Kidney (tissue), 14 donors: ENCODE data around the gene NUBP1. TPM values are rescaled to one million over a fixed set of nuclear protein-coding genes. Genes with fewer than 3 reads are reported as not detected.

ENCODE experiments used
- DNase-seq, 5 donors: peaks; one replicate each; pipeline ENCODE4 v3.0.0-alpha.2; 2013 to 2020
- FAIRE-seq: peaks from 2 replicates; lab custom pipeline; 2012; peaks lifted over from hg19 to GRCh38; lab: Jason Lieb, UNC
- H3K27ac ChIP-seq, 2 donors: one replicate each; pipeline ENCODE4 v1.7.0; 2013; ENCODE audit warnings: low read depth in 2 of 2, low read length in 2 of 2, inconsistent platforms in 1 of 2
- H3K27me3 ChIP-seq: one replicate; pipeline ENCODE4 v1.7.1; 2013; ENCODE audit warnings: low read length, inconsistent platforms; ENCODE audit not compliant: control insufficient read depth, insufficient read depth
- H3K36me3 ChIP-seq, 3 donors: one replicate each; pipeline versions ENCODE4 v1.7.0 to v1.7.1; 2013; ENCODE audit warnings: low read length in 3 of 3, control low read depth in 1 of 3, inconsistent platforms in 1 of 3; ENCODE audit not compliant: insufficient read depth in 3 of 3, control insufficient read depth in 2 of 3
- H3K4me1 ChIP-seq, 3 donors: one replicate each; pipeline versions ENCODE4 v1.7.0 to v1.7.1; 2013; ENCODE audit warnings: low read length in 3 of 3, inconsistent platforms in 1 of 3, low read depth in 1 of 3; ENCODE audit not compliant: control insufficient read depth in 2 of 3, insufficient read depth in 2 of 3
- H3K4me3 ChIP-seq, 3 donors: one replicate each; pipeline versions ENCODE4 v1.7.0 to v1.8.1; 2013; ENCODE audit warnings: low read length in 3 of 3, control low read depth in 1 of 3, inconsistent platforms in 1 of 3
- H3K9ac ChIP-seq, 3 donors: one replicate each; pipeline versions ENCODE4 v1.7.0 to v1.7.1; 2013; ENCODE audit warnings: low read length in 3 of 3, control low read depth in 1 of 3, inconsistent platforms in 1 of 3
- H3K9me3 ChIP-seq, 3 donors: one replicate each; pipeline versions ENCODE4 v1.7.0 to v1.7.1; 2013; ENCODE audit warnings: low read length in 3 of 3, control low read depth in 1 of 3, inconsistent platforms in 1 of 3; ENCODE audit not compliant: control insufficient read depth in 2 of 3, insufficient read depth in 1 of 3
- CTCF ChIP-seq: IDR thresholded peaks from 3 replicates; pipeline ENCODE4 v1.5.1; 2012; ENCODE audit warnings: mild to moderate bottlenecking, moderate library complexity, borderline replicate concordance; ENCODE audit not compliant: insufficient read depth; ENCODE audit errors: extremely low read depth
- intact Hi-C: fragments of 100-400 bp; cut with DNase I; formaldehyde crosslinking; loops from one replicate; pipeline ENCODE4 v1.11.1; 2022
- polyA plus RNA-seq: library from polyadenylated mRNA; stranded (reverse); fragments of 350-450 nt; fragmentation: Illumina TruSeq; extraction: RNeasy Lipid Tissue Mini Kit (QIAGEN cat#74804); gene quantifications from one replicate; pipeline ENCODE4 v1.2.3, GENCODE V29; 2014; ENCODE audit warnings: low read depth, low replicate concordance; ENCODE audit not compliant: insufficient read depth
- total RNA-seq: library from RNA; stranded (reverse); fragmentation: NEBNext Ultra II Directional; extraction: Animal tissue kit (Norgen Biotek cat#: 25700); gene quantifications from one replicate; pipeline ENCODE4 v1.2.1, GENCODE V29; 2021
- donor health status: control.
- donor health status: control.
- donor health status: control.
- donor health status: control.
- donor health status: control.
- donor health status: DM: yes; HTN: yes; CAD: no.
- donor health status: Normal renal cell carcinoma (clear cell type).

The NUBP1 gene
- total and polyA plus RNA-seq, 2 donors from 2014 or later, result 38.5 to 47.7 TPM

GRCh38 chr16:10809706-10810105 lies 66.1 kb downstream of the NUBP1 start:
- no peaks in the 10 kb centered on the region for H3K27me3 ChIP-seq
- DNase-seq (no peak), FAIRE-seq (no peak)
- H3K9ac ChIP-seq, result no peak overlapping the region
- H3K4me1 ChIP-seq, result no peaks in the 10 kb centered on the region
- no peaks in the 10 kb centered on the region for H3K36me3 ChIP-seq
- H3K27ac ChIP-seq, result no peak overlapping the region
- no peak overlapping the region for H3K4me3 ChIP-seq
- intact Hi-C loops, result no loop called here
- H3K9me3 ChIP-seq, result no peaks in the 10 kb centered on the region
- TF ChIP-seq CTCF, result no peak

DNA sequence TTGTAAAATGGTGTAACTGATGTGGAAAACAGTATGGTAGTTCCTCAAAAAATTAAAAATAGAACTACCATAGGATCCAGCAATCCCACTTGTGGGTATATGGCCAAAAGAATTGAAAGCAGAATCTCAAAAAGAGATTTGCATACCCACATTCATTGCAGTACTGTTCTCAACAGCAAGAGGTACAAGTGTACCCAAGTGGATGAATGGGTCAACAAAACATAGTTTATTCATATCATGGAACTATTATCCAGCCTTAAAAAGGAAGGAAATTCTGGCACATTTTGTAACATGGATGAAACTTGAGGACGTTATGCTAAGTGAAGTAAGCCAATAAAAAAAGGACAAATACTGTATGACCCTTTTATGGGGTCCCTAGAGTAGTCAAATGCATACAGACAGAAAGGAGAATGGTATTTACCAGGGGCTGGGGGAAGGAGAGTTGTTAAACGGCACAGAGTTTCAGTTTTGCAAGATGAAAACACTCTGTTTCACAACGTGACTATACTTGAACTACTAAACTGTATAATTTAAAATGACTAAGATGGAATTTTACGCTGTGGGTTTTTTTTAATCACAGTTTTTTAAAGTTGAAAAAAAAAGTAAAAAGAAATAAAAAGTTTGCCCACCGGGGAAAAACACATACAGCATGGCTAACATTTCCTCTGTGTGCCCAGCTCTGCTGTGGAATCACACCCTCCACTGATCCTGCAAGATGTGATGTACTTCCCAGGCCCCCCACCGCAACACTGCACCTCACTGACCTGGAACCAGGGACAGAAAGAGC lies 68.9 kb downstream of the NUBP1 start:
- DNase-seq (no peak), FAIRE-seq (no peak)
- Histone ChIP-seq H3K4me3 (no peak overlapping the region), H3K9me3 (no peaks in the 10 kb centered on the region), H3K27ac (no peak overlapping the region), H3K36me3 (no peaks in the 10 kb centered on the region), H3K27me3 (no peaks in the 10 kb centered on the region), H3K9ac (no peak overlapping the region), H3K4me1 (no peaks in the 10 kb centered on the region)
- intact Hi-C loops, result no loop called here
- TF ChIP-seq CTCF, result no peak

DNA sequence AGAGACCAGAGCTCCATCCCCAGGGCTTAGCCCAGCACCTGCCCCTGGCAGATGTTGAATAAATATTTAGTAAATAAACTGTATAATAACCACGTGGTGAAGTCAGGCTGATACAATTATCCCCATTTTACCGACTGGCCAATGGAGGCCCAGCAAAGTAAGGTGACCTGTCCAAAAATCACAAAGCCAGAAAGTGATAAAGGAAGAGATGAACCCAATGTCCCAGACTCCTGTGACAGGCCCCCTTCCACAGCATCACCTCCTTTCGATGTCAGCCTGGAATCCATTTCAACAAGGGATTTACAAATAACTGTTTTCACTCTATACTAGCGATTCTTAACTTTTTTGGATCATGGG lies 69.4 kb downstream of the NUBP1 start:
- intact Hi-C loops, result no loop called here
- no peak for TF ChIP-seq CTCF
- Histone ChIP-seq H3K27ac (no peak overlapping the region), H3K27me3 (no peaks in the 10 kb centered on the region), H3K9ac (no peak overlapping the region), H3K9me3 (no peaks in the 10 kb centered on the region), H3K4me3 (no peak overlapping the region), H3K36me3 (no peaks in the 10 kb centered on the region), H3K4me1 (no peaks in the 10 kb centered on the region)
- DNase-seq (no peak), FAIRE-seq (no peak)
